Measurements from ENCODE around the gene OSBPL1A.

- no peak for TF ChIP-seq MAFK (IDR thresholded peaks at IDR 0.05; ENCODE audit: low read depth, low read length)
- TF ChIP-seq, protein P1, sequence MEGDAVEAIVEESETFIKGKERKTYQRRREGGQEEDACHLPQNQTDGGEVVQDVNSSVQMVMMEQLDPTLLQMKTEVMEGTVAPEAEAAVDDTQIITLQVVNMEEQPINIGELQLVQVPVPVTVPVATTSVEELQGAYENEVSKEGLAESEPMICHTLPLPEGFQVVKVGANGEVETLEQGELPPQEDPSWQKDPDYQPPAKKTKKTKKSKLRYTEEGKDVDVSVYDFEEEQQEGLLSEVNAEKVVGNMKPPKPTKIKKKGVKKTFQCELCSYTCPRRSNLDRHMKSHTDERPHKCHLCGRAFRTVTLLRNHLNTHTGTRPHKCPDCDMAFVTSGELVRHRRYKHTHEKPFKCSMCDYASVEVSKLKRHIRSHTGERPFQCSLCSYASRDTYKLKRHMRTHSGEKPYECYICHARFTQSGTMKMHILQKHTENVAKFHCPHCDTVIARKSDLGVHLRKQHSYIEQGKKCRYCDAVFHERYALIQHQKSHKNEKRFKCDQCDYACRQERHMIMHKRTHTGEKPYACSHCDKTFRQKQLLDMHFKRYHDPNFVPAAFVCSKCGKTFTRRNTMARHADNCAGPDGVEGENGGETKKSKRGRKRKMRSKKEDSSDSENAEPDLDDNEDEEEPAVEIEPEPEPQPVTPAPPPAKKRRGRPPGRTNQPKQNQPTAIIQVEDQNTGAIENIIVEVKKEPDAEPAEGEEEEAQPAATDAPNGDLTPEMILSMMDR (IDR thresholded peaks at IDR 0.05; ENCODE audit: control extremely low read depth in 1 of 3, insufficient read depth in 1 of 3, low read depth in 1 of 3, low read length in 3 of 3), result no peak
- TF ChIP-seq BCL11A (IDR thresholded peaks at IDR 0.05; ENCODE audit: low read depth in 2 of 2, low read length in 2 of 2), result no peak
- TF ChIP-seq CBX5 (IDR thresholded peaks at IDR 0.05; ENCODE audit: low read depth, low read length), result no peak
- TF ChIP-seq GABPA (IDR thresholded peaks at IDR 0.05; ENCODE audit: borderline replicate concordance, insufficient read depth, low read length), result no peak
- TF ChIP-seq TAF1 (IDR thresholded peaks at IDR 0.05; ENCODE audit: low read depth, low read length), result no peak
- no peak for TF ChIP-seq POLR2A (IDR thresholded peaks at IDR 0.05; ENCODE audit: control extremely low read depth in 1 of 2, low read depth in 2 of 2, low read length in 2 of 2)
- no peak for TF ChIP-seq SRF (IDR thresholded peaks at IDR 0.05; ENCODE audit: low read depth, low read length)
- TF ChIP-seq JUND (IDR thresholded peaks at IDR 0.05; ENCODE audit: low read length), result no peak
- no peak for TF ChIP-seq EGR1 (IDR thresholded peaks at IDR 0.05; ENCODE audit: borderline replicate concordance, low read depth, low read length)
- no peak for TF ChIP-seq HDAC2 (IDR thresholded peaks at IDR 0.05; ENCODE audit: borderline replicate concordance in 1 of 2, low read depth in 2 of 2, low read length in 2 of 2)
- TF ChIP-seq, protein P2, sequence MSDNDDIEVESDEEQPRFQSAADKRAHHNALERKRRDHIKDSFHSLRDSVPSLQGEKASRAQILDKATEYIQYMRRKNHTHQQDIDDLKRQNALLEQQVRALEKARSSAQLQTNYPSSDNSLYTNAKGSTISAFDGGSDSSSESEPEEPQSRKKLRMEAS (IDR thresholded peaks at IDR 0.05), result no peak
- no peak for TF ChIP-seq NRF1 (IDR thresholded peaks at IDR 0.05; ENCODE audit: low read depth, low read length)
Measured at GRCh38 chr18:24214913-24215312, 182.7 kb downstream of the OSBPL1A start.
